Gastrocnemius medialis (tissue), 4 donors: ENCODE results near the gene SPATA2.

Experiments used
- CTCF ChIP-seq, 5 experiments: fragments of 450-650 bp in 3 of 5; fragments of 200-600 bp in 2 of 5; sonication (generic) in 2 of 5; IDR thresholded peaks in 4 of 5; conservative IDR thresholded peaks in 1 of 5; 1 replicate in 4 of 5; 2 replicates in 1 of 5; pipeline ENCODE4 v1.5.1; 2016 to 2019; ENCODE audit warnings: antibody characterized with exemption in 5 of 5, mild to moderate bottlenecking in 3 of 5, moderate library complexity in 3 of 5
- POLR2A ChIP-seq, 2 donors: fragments of 450-650 bp; IDR thresholded peaks; one replicate each; pipeline ENCODE4 v1.6.1; 2017; ENCODE audit warnings: antibody characterized with exemption in 2 of 2, mild to moderate bottlenecking in 2 of 2, moderate library complexity in 2 of 2

GRCh38 chr20:49858076-49858585 is 57.2 kb downstream of the SPATA2 start:
- no peak for TF ChIP-seq CTCF (IDR thresholded peaks at IDR 0.05 in 4 of 5, conservative IDR thresholded peaks at IDR 0.05 in 1 of 5)
- TF ChIP-seq POLR2A (IDR thresholded peaks at IDR 0.05), result no peak
